ENCODE measurements around the gene VPS52.

GRCh38 chr6:33312361-33313104, 40.9 kb upstream of the VPS52 start:
- TF ChIP-seq, protein P1, sequence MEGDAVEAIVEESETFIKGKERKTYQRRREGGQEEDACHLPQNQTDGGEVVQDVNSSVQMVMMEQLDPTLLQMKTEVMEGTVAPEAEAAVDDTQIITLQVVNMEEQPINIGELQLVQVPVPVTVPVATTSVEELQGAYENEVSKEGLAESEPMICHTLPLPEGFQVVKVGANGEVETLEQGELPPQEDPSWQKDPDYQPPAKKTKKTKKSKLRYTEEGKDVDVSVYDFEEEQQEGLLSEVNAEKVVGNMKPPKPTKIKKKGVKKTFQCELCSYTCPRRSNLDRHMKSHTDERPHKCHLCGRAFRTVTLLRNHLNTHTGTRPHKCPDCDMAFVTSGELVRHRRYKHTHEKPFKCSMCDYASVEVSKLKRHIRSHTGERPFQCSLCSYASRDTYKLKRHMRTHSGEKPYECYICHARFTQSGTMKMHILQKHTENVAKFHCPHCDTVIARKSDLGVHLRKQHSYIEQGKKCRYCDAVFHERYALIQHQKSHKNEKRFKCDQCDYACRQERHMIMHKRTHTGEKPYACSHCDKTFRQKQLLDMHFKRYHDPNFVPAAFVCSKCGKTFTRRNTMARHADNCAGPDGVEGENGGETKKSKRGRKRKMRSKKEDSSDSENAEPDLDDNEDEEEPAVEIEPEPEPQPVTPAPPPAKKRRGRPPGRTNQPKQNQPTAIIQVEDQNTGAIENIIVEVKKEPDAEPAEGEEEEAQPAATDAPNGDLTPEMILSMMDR (IDR thresholded peaks at IDR 0.05; ENCODE audit: low read depth, low read length) = no peak; the same call in 1 of the 2 replicates
- no peak for TF ChIP-seq EZH2phosphoT487 (IDR thresholded peaks at IDR 0.05; ENCODE audit: low read depth)

Data from OCI-LY3 (cell line).